ENCODE results near the gene BCL2L2.
A peak's percentile ranks its signal among the peaks of the same experiment; 100 is the strongest.

BCL2L2 gene

GRCh38 chr14:23294734-23295561 is 11.7 kb upstream of the BCL2L2 start:
- TF ChIP-seq, protein P1, sequence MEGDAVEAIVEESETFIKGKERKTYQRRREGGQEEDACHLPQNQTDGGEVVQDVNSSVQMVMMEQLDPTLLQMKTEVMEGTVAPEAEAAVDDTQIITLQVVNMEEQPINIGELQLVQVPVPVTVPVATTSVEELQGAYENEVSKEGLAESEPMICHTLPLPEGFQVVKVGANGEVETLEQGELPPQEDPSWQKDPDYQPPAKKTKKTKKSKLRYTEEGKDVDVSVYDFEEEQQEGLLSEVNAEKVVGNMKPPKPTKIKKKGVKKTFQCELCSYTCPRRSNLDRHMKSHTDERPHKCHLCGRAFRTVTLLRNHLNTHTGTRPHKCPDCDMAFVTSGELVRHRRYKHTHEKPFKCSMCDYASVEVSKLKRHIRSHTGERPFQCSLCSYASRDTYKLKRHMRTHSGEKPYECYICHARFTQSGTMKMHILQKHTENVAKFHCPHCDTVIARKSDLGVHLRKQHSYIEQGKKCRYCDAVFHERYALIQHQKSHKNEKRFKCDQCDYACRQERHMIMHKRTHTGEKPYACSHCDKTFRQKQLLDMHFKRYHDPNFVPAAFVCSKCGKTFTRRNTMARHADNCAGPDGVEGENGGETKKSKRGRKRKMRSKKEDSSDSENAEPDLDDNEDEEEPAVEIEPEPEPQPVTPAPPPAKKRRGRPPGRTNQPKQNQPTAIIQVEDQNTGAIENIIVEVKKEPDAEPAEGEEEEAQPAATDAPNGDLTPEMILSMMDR (IDR thresholded peaks at IDR 0.05; ENCODE audit: control insufficient read depth, insufficient read depth, low read depth, low read length, missing control alignments), result peak; percentile 89
- no peak for DNase-seq (ENCODE audit: low read depth)
- H3K4me3 ChIP-seq (ENCODE audit: control insufficient read depth, low read depth, low read length), result no peak overlapping the region

- H3K4me3 ChIP-seq (ENCODE audit: control insufficient read depth, low read depth, low read length), result no peak overlapping the region
- TF ChIP-seq, protein P1 (IDR thresholded peaks at IDR 0.05; ENCODE audit: control insufficient read depth, insufficient read depth, low read depth, low read length, missing control alignments), result no peak
- DNase-seq (ENCODE audit: low read depth), result no peak
These were observed 10.4 kb upstream of the BCL2L2 start for GRCh38 chr14:23296012-23296777.

- no peak for DNase-seq (ENCODE audit: low read depth)
- TF ChIP-seq, protein P1 (IDR thresholded peaks at IDR 0.05; ENCODE audit: control insufficient read depth, insufficient read depth, low read depth, low read length, missing control alignments), result no peak
- no peak overlapping the region for H3K4me3 ChIP-seq (ENCODE audit: control insufficient read depth, low read depth, low read length)
These were observed 9.5 kb upstream of the BCL2L2 start for GRCh38 chr14:23297096-23297495.

DNA sequence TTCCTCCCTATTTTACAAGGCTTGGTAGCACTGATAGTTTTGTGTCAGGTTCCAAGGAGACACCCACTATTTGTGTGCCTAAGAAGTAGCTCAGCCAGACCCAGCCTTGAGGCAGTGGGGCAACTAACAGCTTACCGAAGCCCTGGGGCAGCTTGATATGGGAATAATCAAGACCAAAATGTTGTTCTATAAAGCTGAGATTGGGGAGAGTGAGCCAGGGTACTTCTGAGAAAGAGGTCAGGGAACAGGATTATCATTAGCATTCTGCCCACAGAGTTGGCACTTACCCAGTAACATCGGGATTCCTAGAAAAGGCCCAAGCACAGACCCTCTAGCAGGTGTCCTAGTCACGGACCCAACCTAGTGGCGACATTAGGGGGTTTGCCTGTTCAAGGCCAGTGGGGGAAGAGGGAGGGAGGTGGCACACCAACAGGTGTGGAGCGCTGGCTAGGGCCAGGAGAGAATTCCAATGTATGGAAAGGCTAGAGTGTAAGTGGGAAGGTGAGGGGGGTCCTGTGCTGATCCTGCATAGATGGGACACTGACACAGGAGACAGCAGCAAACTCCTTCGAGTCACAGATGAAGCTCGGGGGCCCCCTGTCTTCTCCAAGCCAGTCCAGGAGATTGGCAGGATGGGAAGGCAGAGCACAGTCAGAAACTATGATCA is 8.9 kb upstream of the BCL2L2 start:
- TF ChIP-seq, protein P1 (IDR thresholded peaks at IDR 0.05; ENCODE audit: control insufficient read depth, insufficient read depth, low read depth, low read length, missing control alignments), result no peak
- no peak overlapping the region for H3K4me3 ChIP-seq (ENCODE audit: control insufficient read depth, low read depth, low read length)
- DNase-seq (ENCODE audit: low read depth), result no peak

DNA sequence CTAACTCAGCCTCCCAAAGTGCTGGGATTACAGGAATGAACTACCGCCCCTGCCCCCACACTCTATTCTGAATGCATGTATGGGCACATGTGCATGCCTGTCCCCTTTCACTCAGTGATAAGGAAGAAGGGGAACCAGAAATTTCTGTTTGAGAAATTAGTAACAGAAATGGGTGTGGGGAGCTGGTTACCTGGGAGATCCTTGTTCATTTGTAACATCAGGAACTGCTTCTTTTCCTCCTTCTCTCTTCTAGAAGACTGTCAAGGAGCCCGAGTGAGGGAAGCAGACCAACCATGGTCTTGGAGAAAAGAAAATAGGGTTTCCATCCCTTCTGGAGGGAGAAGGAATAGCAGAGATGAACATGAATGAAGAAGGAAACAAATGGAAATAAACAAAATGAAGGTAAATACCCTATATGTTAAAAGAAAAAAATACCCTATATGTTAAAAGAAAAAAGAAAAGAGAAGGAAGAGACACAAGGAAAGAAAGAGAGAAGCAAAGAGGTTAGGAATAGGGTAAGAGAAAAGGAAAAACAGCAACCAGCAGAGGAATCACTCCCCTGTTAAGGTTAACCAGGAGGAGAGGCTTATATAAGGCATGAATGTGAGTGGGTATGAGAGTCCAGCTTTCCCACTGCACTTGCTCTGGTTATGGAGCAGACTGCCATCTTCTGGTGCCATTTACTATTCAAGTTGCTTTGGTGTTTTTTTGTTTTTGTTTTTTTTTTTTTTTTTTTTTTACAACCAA is 7.2 kb upstream of the BCL2L2 start:
- no peak for DNase-seq (ENCODE audit: low read depth)
- H3K4me3 ChIP-seq (ENCODE audit: control insufficient read depth, low read depth, low read length), result no peak overlapping the region
- TF ChIP-seq, protein P1 (IDR thresholded peaks at IDR 0.05; ENCODE audit: control insufficient read depth, insufficient read depth, low read depth, low read length, missing control alignments), result peak; percentile 34
